H9 (cell line): Measurements from ENCODE around the gene CCDC33. TPM values are rescaled to one million over a fixed set of nuclear protein-coding genes. Genes with fewer than 3 reads are reported as not detected.

Experiments used
- DNase-seq: peaks from one replicate; pipeline ENCODE4 v3.0.0-alpha.2; 2017
- H2AFZ ChIP-seq: one replicate; pipeline ENCODE4 v1.6.1; 2013; ENCODE audit warnings: mild to moderate bottlenecking, low read length, control low read depth, moderate library complexity
- H2AK5ac ChIP-seq: 2 replicates; pipeline ENCODE4 v1.6.1; 2013; ENCODE audit warnings: low read length, control low read depth, mixed read lengths; ENCODE audit not compliant: insufficient read length
- H2BK120ac ChIP-seq: one replicate; pipeline ENCODE4 v1.6.1; 2013; ENCODE audit warnings: low read depth, mild to moderate bottlenecking, low read length, control low read depth, inconsistent platforms; ENCODE audit not compliant: poor library complexity, severe bottlenecking
- H2BK12ac ChIP-seq: 2 replicates; pipeline ENCODE4 v1.6.1; 2013; ENCODE audit warnings: low read length, control low read depth, mixed read lengths, low read depth; ENCODE audit not compliant: insufficient read length
- H2BK15ac ChIP-seq: 2 replicates; pipeline ENCODE4 v1.6.1; 2013; ENCODE audit warnings: low read depth, low read length, control low read depth
- H2BK20ac ChIP-seq: one replicate; pipeline ENCODE4 v1.6.1; 2013; ENCODE audit warnings: low read depth, mild to moderate bottlenecking, low read length, control low read depth, inconsistent platforms; ENCODE audit not compliant: poor library complexity, severe bottlenecking
- H2BK5ac ChIP-seq: 2 replicates; pipeline ENCODE4 v1.6.1; 2013; ENCODE audit warnings: low read length, control low read depth, mixed read lengths; ENCODE audit not compliant: insufficient read length
- H3K14ac ChIP-seq: 2 replicates; pipeline ENCODE4 v1.6.1; 2013; ENCODE audit warnings: low read length, control low read depth; ENCODE audit not compliant: insufficient read depth
- H3K18ac ChIP-seq: 2 replicates; pipeline ENCODE4 v1.6.1; 2013; ENCODE audit warnings: low read depth, mild to moderate bottlenecking, mixed read lengths, low read length, control low read depth; ENCODE audit not compliant: insufficient read length
- H3K23ac ChIP-seq: 2 replicates; pipeline ENCODE4 v1.6.1; 2013; ENCODE audit warnings: low read length, control low read depth, mixed read lengths, low read depth; ENCODE audit not compliant: insufficient read length
- H3K23me2 ChIP-seq: 2 replicates; pipeline ENCODE4 v1.6.1; 2013; ENCODE audit warnings: low read depth, mild to moderate bottlenecking, mixed read lengths, low read length, control low read depth; ENCODE audit not compliant: insufficient read length, poor library complexity, severe bottlenecking
- H3K27ac ChIP-seq: 2 replicates; pipeline ENCODE4 v1.5.1; 2013; ENCODE audit warnings: low read length, control low read depth, mixed read lengths, low read depth; ENCODE audit not compliant: insufficient read length
- H3K27me3 ChIP-seq: 2 replicates; pipeline ENCODE4 v1.6.1; 2013; ENCODE audit warnings: low read length, control low read depth, inconsistent platforms; ENCODE audit not compliant: insufficient read depth
- H3K4ac ChIP-seq: 2 replicates; pipeline ENCODE4 v1.6.1; 2013; ENCODE audit warnings: low read depth, mild to moderate bottlenecking, control low read depth, inconsistent platforms, low read length, moderate library complexity
- H3K4me1 ChIP-seq: 2 replicates; pipeline ENCODE4 v1.6.1; 2013; ENCODE audit warnings: low read length, control low read depth, inconsistent platforms; ENCODE audit not compliant: insufficient read depth
- H3K4me2 ChIP-seq: 2 replicates; pipeline ENCODE4 v1.6.1; 2013; ENCODE audit warnings: low read length, control low read depth, mixed read lengths; ENCODE audit not compliant: insufficient read length, insufficient read depth
- H3K56ac ChIP-seq: 2 replicates; pipeline ENCODE4 v1.6.1; 2013; ENCODE audit warnings: low read depth, mild to moderate bottlenecking, mixed read lengths, low read length, control low read depth; ENCODE audit not compliant: insufficient read length
- H3K79me1 ChIP-seq: 2 replicates; pipeline ENCODE4 v1.6.1; 2013; ENCODE audit warnings: low read depth, mild to moderate bottlenecking, moderate library complexity, low read length, control low read depth, inconsistent platforms; ENCODE audit not compliant: insufficient read depth, poor library complexity, severe bottlenecking
- H3K79me2 ChIP-seq: 2 replicates; pipeline ENCODE4 v1.6.1; 2013; ENCODE audit warnings: low read length, control low read depth, inconsistent platforms; ENCODE audit not compliant: insufficient read depth
- H3K9ac ChIP-seq: 2 replicates; pipeline ENCODE4 v1.6.1; 2013; ENCODE audit warnings: low read length, control low read depth, mixed read lengths; ENCODE audit not compliant: insufficient read length; ENCODE audit errors: extremely low read depth
- H3K9me3 ChIP-seq: one replicate; pipeline ENCODE4 v1.6.1; 2013; ENCODE audit warnings: low read depth, low read length, inconsistent platforms; ENCODE audit not compliant: control insufficient read depth
- H3T11ph ChIP-seq: one replicate; pipeline ENCODE4 v1.6.1; 2013; ENCODE audit warnings: mild to moderate bottlenecking, low read length, control low read depth, inconsistent platforms
- H4K20me1 ChIP-seq: one replicate; pipeline ENCODE4 v1.6.1; 2013; ENCODE audit not compliant: control insufficient read depth, insufficient read length, insufficient read depth
- H4K5ac ChIP-seq: 2 replicates; pipeline ENCODE4 v1.6.1; 2013; ENCODE audit warnings: low read depth, mild to moderate bottlenecking, mixed read lengths, low read length, control low read depth; ENCODE audit not compliant: insufficient read length
- H4K8ac ChIP-seq: replicated peaks from 2 replicates; pipeline ENCODE4 v1.6.1; 2013; ENCODE audit warnings: low read length, control low read depth, mixed read lengths, low read depth; ENCODE audit not compliant: insufficient read length
- H4K91ac ChIP-seq: 2 replicates; pipeline ENCODE4 v1.6.1; 2013; ENCODE audit warnings: low read depth, mild to moderate bottlenecking, moderate library complexity, mixed read lengths, low read length, control low read depth; ENCODE audit not compliant: insufficient read length
- H3K27ac Mint-ChIP-seq, 3 experiments: 2 replicates in 2 of 3; 3 replicates in 1 of 3; pipeline ENCODE4 v1.8.0; 2020 to 2021; ENCODE audit warnings: mixed read lengths in 3 of 3, mild to moderate bottlenecking in 1 of 3, moderate library complexity in 1 of 3
- H3K27me3 Mint-ChIP-seq: 2 replicates; pipeline ENCODE4 v1.8.0; 2021; ENCODE audit warnings: low read depth, mild to moderate bottlenecking, moderate library complexity, mixed read lengths
- H3K36me3 Mint-ChIP-seq, 3 experiments: 2 replicates in 2 of 3; 3 replicates in 1 of 3; pipeline ENCODE4 v1.8.0; 2020 to 2021; ENCODE audit warnings: low read depth in 3 of 3, mixed read lengths in 3 of 3; ENCODE audit not compliant: insufficient read depth in 1 of 3
- H3K4me1 Mint-ChIP-seq, 2 experiments: 2 replicates each; pipeline ENCODE4 v1.8.0; 2020; ENCODE audit warnings: mixed read lengths in 2 of 2
- H3K4me3 Mint-ChIP-seq, 2 experiments: 2 replicates in 1 of 2; 3 replicates in 1 of 2; pipeline ENCODE4 v1.8.0; 2020 to 2021; ENCODE audit warnings: mild to moderate bottlenecking in 2 of 2, mixed read lengths in 2 of 2, moderate library complexity in 1 of 2
- H3K9me3 Mint-ChIP-seq, 2 experiments: 2 replicates in 1 of 2; 3 replicates in 1 of 2; pipeline ENCODE4 v1.8.0; 2020; ENCODE audit warnings: mild to moderate bottlenecking in 2 of 2, mixed read lengths in 2 of 2, moderate library complexity in 1 of 2
- CTCF ChIP-seq: fragments of 200-600 bp; sonication (generic); conservative IDR thresholded peaks from 3 replicates; pipeline ENCODE4 v1.8.0; 2021; ENCODE audit warnings: antibody characterized with exemption, mild to moderate bottlenecking
- WGBS: extraction: QIAGEN DNeasy Blood & Tissue Kit; methylation state at CpG from one replicate; pipeline ENCODE4 v1.1.7; 2013; ENCODE audit warnings: missing lambda C conversion rate, low lambda C conversion rate, mixed read lengths; ENCODE audit not compliant: insufficient read length; ENCODE audit errors: extremely low coverage; 5-methylcytosine and 5-hydroxymethylcytosine counted together
- total RNA-seq: library from RNA; stranded (reverse); gene quantifications from 2 replicates; pipeline ENCODE4 v1.2.1, GENCODE V29; 2021

The CCDC33 gene
- total RNA-seq, 1 experiment from 2014 or later: 4.6 TPM

- H4K91ac ChIP-seq: no peak overlapping the region
- H3K79me2 ChIP-seq: no peaks in the 10 kb centered on the region
- H3K27ac ChIP-seq: no peak overlapping the region
- DNase-seq: peak; percentile 23
- no peak overlapping the region for H3K14ac ChIP-seq
- no peak overlapping the region for H2BK12ac ChIP-seq
- no peak overlapping the region for H2AFZ ChIP-seq
- Mint-ChIP-seq H3K4me1 (peaks cover 14 to 29% of the 10 kb centered on the region in 2 experiments), H3K36me3 (no peaks in the 10 kb centered on the region), H3K27me3 (no peaks in the 10 kb centered on the region; the same call in none of the 2 replicates), H3K4me3 (no peak overlapping the region), H3K27ac (no peak overlapping the region), H3K9me3 (no peaks in the 10 kb centered on the region)
- no peak overlapping the region for H2BK5ac ChIP-seq
- no peak overlapping the region for H3K4ac ChIP-seq
- no peaks in the 10 kb centered on the region for H3K4me1 ChIP-seq
- H3T11ph ChIP-seq: no peak overlapping the region
- H3K4me2 ChIP-seq: no peak overlapping the region
- no peak for TF ChIP-seq CTCF
- H2BK15ac ChIP-seq: no peak overlapping the region
- H3K9ac ChIP-seq: no peak overlapping the region
- H3K27me3 ChIP-seq: no peaks in the 10 kb centered on the region
- H2AK5ac ChIP-seq: no peak overlapping the region
- H4K8ac ChIP-seq: no peak overlapping the region
- WGBS: no CpG with 5 or more reads among the region's 5 CpGs
- no peaks in the 10 kb centered on the region for H3K9me3 ChIP-seq
- H2BK20ac ChIP-seq: no peak overlapping the region
- no peaks in the 10 kb centered on the region for H3K23me2 ChIP-seq
- no peak overlapping the region for H3K56ac ChIP-seq
- no peak overlapping the region for H2BK120ac ChIP-seq
- H4K20me1 ChIP-seq: no peaks in the 10 kb centered on the region
- no peak overlapping the region for H3K18ac ChIP-seq
- no peak overlapping the region for H4K5ac ChIP-seq
- H3K23ac ChIP-seq: no peak overlapping the region
- H3K79me1 ChIP-seq: no peaks in the 10 kb centered on the region
Measured at GRCh38 chr15:74381481-74381880, 145.4 kb downstream of the CCDC33 start.
